HepG2 (cell line): ENCODE data around the gene UGP2. TPM values are rescaled to one million over a fixed set of nuclear protein-coding genes. Genes with fewer than 3 reads are reported as not detected.

Source experiments
- ESRRA ChIP-seq: sonication (generic); formaldehyde crosslinking; IDR thresholded peaks from 2 replicates; pipeline ENCODE4 v1.5.1; 2020; ENCODE audit warnings: mild to moderate bottlenecking, low read depth, missing genetic modification reagents
- FOXP1 ChIP-seq, 2 experiments: fragments of 450-650 bp in 1 of 2; IDR thresholded peaks; 2 replicates each; pipeline ENCODE4 v1.6.1; 2017 to 2018; ENCODE audit warnings: antibody characterized with exemption in 1 of 2
- MTA1 ChIP-seq: sonication (generic); formaldehyde crosslinking; IDR thresholded peaks from 2 replicates; pipeline ENCODE4 v1.4.0; 2020; ENCODE audit warnings: missing genetic modification reagents, mild to moderate bottlenecking, borderline replicate concordance
- PATZ1 ChIP-seq: sonication (generic); formaldehyde crosslinking; IDR thresholded peaks from 2 replicates; pipeline ENCODE4 v1.4.0; 2020; ENCODE audit warnings: missing genetic modification reagents
- PAXIP1 ChIP-seq: sonication (generic); formaldehyde crosslinking; conservative IDR thresholded peaks from 2 replicates; pipeline ENCODE4 v1.4.0; 2020; ENCODE audit warnings: mild to moderate bottlenecking, missing genetic modification reagents, moderate library complexity
- PBX2 ChIP-seq: IDR thresholded peaks from 2 replicates; pipeline ENCODE4 v1.6.1; 2016; ENCODE audit warnings: control low read depth
- PREB ChIP-seq: sonication (generic); formaldehyde crosslinking; IDR thresholded peaks from 2 replicates; pipeline ENCODE4 v1.4.0; 2020; ENCODE audit warnings: missing genetic modification reagents
- PRMT3 ChIP-seq: sonication (generic); formaldehyde crosslinking; IDR thresholded peaks from 2 replicates; pipeline ENCODE4 v1.8.1; 2022; ENCODE audit warnings: low read depth, mild to moderate bottlenecking, moderate library complexity, missing genetic modification reagents, borderline replicate concordance
- SP5 ChIP-seq: IDR thresholded peaks from 2 replicates; pipeline ENCODE4 v1.6.1; 2016; ENCODE audit warnings: low read depth, borderline replicate concordance
- ZNF510 ChIP-seq: sonication (generic); formaldehyde crosslinking; IDR thresholded peaks from 2 replicates; pipeline ENCODE4 v1.4.0; 2020; ENCODE audit warnings: low read depth, mild to moderate bottlenecking, missing genetic modification reagents
- polyA plus RNA-seq, 8 experiments: library from polyadenylated mRNA; depleted of rRNA in 3 of 8; stranded (reverse) in 7 of 8; unstranded in 1 of 8; fragments of >200 nt; fragmentation: Illumina TruSeq in 4 of 8; extraction: Trizol in 4 of 8; gene quantifications; 2 replicates each; pipeline versions ENCODE4 v1.2.1 to v1.2.3, GENCODE V29; 2011 to 2016; ENCODE audit warnings: low read depth in 4 of 8, missing spikeins in 1 of 8, mixed read lengths in 1 of 8; ENCODE audit not compliant: insufficient read depth in 1 of 8
- total RNA-seq, 5 experiments: library from RNA; depleted of rRNA; stranded (reverse); fragments of >200 nt; fragmentation: Illumina TruSeq; extraction: Trizol; gene quantifications; 2 replicates each; pipeline ENCODE4 v1.2.3, GENCODE V29; 2016; ENCODE audit warnings: low read depth in 1 of 5

The UGP2 gene
- total and polyA plus RNA-seq, 2 of the 13 experiments (the other 11 are each of a cell fraction or from before 2014, with no cell fraction given) = 96.0 to 134 TPM

- TF ChIP-seq ZNF510 (CRISPR knock-in tag) = no peak
- TF ChIP-seq MTA1 (CRISPR knock-in tag) = no peak
- peak; percentile 62; the same call in 1 of the 2 replicates for TF ChIP-seq PBX2 (CRISPR knock-in tag)
- TF ChIP-seq FOXP1 (IDR thresholded peaks at IDR 0.05) = peak; percentile 56; the same call in 1 of the 2 replicates
- peak; percentile 77 for TF ChIP-seq FOXP1 (CRISPR knock-in tag; IDR thresholded peaks at IDR 0.05)
- TF ChIP-seq ESRRA (CRISPR knock-in tag) = no peak
- no peak for TF ChIP-seq PRMT3 (CRISPR knock-in tag)
- TF ChIP-seq PAXIP1 = peak; percentile 72
- no peak for TF ChIP-seq PREB (CRISPR knock-in tag)
- TF ChIP-seq SP5 (CRISPR knock-in tag) = no peak
- 0 out of 2 replicates have a peak, but pooled peaks have one; percentile 28 for TF ChIP-seq PATZ1
These were observed 13.9 kb upstream of the UGP2 start (continued) for GRCh38 chr2:63827749-63828148.
